Jurkat, Clone E6-1 (cell line): ENCODE data around the gene MCRS1.

Experiments used
- DNase-seq: peaks from one replicate; pipeline ENCODE4 v3.0.0-alpha.2; 2011; ENCODE audit warnings: low read depth, low spot score
- H3K4me3 ChIP-seq: 2 replicates; pipeline ENCODE4 v1.5.1; 2011; ENCODE audit warnings: mild to moderate bottlenecking, low read length, control low read depth, moderate library complexity

The MCRS1 gene

DNA sequence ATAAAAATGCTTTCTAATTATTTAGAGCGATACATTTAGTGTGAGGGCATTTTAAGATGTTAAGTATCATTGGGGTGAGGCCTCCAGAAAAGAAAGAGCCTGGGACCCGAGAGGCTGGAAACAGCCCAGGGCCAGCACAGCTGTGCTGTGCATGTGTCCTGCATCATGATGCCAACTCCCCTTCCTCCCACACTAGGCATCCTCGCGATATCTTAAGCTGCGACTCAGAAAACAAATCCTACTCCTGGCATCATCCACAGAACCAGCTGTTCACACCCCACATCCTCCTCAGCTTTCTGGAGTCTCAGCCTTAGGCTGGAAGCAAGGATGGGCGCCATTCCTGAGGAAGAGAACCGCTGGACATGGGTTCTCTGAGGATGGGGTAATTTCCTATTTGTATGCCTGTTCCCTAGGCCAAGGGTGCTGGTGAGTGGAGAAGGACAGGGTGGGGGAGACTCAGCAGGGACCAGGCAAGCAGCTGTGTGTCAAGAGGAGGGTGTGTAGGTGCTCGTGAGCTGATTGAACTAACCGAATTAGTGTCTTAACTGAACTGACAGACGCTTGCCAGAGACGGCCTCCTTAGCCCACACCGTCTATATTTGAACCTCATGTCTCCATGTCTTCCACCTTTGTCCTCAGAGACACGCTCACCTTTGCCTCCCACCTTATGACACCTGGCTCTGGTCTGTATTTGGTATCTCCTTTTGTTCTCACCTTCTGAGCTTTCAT lies 15.6 kb upstream of the MCRS1 start:
- no peak for DNase-seq
- H3K4me3 ChIP-seq, result no peak overlapping the region

DNA sequence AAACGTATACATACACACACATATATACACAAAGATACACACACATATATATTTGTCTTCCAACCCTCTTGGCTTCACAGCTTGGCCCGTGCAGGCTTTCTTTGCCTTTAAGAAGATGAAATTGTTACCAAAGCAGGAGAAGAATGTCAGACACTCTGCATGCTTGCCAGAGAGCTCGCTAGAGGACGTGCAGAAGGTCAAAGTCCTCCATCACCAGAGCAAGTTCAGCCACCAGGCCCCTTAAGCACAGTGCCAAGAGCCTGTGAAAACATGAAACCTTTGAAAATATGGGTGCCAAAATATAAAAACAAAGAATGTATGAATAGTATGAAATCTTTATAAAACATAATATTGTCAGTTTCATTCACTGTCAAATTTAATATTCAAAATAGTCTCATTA lies 14.9 kb upstream of the MCRS1 start:
- H3K4me3 ChIP-seq, result no peak overlapping the region
- no peak for DNase-seq

DNA sequence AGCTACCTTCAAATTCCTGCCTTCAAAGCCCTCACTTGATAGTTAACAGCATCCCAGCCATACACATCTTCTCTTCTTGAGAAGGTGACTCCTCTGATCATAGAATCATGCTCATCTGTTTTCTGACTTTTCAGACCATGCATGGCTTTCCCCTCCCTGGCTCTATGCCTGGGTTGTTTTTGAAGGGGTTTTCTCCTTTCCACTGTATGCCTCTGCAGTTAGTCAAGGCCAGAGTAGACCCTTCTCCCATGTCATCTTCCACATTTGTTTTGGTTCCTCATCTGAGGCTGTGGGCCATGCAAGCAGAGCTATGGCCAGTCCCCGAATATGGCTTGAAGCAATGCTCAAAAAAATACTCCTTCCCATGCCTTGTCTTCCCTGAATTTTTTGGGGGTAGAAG lies 14.3 kb upstream of the MCRS1 start:
- no peak for DNase-seq
- no peak overlapping the region for H3K4me3 ChIP-seq

DNA sequence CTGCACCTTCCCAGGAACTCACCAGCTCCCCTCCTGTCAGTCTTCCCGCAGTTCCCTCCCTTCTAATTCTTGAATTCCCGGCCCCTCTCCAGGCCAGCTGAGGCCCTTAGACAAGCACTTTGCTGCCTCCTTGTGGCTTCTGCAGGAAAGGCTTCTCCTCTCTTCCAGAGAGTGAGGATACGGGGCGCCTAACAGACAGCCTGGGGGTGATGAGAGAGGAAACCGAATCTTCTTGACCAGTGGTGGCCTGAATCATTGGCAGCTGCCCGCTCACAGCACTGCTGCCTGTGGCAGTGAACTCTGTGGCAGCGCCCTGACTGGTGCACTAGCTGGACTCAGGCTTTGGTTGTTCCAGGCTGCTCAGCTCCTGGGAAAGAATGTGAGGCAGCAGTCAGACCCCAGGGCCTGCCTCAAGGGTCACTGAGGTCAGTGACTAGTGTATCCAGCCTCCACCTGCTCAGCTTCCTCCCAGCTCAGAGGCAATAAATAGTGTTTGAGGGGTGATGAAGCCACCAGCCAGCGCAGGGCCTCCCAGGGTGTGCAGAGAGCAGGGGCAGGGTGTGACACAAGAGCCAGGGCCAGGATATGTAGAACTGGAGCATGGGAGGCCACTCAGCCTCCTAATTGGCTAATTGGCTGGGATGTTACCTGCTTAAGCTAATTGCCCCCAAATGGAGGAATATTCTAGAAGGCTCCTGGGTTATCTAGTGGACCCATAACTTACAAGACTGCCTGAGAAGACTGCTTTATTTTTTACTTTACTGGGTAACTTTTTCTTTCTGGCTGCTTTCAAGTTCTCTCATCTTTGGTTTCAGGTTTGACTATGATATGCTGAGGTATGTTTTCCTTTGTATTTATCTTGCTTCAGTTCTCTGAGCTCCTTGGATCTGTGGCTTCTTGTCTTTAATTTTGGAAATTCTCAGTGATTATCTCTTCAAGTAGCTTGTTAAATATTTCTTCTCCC lies 12.9 kb upstream of the MCRS1 start:
- no peak for DNase-seq
- H3K4me3 ChIP-seq, result no peak overlapping the region

DNA sequence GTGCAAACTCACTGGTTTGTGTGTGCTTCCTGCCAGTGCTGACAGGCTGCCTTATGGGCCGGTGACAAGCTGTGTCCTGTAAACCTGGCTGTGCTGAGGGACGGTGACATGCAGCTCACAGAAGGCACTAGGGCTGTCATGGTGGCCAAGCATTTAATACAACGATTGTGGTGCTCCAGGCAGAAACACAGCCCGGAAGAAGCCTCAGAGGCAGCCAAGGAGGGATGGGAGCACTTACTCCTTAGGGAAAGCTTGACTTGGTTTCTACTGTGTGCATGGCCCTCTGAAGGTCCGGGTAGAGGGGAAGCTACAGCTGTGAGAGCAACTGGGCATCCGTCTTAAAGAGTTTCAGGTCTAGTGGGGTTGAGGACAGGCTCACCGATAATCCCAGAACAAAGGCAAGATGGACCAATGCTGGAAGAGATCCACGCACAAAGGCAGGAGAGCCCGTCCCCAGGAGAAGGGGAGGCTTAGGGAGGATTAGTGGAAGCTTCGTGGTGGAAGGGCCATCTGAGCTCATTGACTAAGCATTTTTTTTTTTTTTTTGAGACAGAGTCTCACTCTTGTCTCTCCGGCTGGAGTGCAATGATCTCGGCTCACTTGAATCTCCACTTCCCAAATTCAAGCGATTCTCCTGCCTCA lies 10.7 kb upstream of the MCRS1 start:
- no peak overlapping the region for H3K4me3 ChIP-seq
- DNase-seq, result no peak

DNA sequence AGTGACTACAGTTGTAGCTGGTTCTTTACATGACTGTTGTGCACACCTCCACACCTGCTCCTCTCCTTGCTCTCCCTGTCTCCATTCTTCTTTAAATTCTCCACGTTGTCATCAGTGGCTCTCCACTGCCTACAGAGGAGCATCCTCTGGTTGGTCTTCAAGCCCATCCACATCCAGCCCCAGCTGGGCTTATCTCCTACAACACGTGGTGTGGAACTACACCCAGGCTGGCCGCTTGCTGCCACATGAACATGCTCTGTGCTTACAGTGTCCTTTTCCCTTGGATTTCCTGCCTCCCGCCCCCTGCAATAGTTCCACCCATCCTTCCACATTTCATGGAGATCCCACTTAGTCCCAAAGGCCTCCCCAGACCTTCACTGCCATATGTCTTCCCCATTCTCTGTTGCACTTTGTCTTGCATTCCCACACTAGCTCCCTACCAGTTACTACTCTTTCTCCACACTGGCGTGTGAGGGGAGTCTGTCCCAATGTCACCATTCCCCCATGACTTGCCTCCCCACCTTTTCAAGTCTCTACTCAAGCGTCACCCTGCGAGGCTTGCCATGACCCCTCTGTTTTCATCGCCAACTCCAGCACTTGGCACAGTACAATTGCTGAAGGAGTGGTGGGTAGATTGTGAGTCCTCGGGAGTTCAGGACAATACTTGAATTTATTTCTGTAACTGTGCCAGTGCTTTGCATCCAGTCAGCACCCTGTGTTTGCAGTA lies 9.8 kb upstream of the MCRS1 start:
- DNase-seq, result no peak
- H3K4me3 ChIP-seq, result no peak overlapping the region

DNA sequence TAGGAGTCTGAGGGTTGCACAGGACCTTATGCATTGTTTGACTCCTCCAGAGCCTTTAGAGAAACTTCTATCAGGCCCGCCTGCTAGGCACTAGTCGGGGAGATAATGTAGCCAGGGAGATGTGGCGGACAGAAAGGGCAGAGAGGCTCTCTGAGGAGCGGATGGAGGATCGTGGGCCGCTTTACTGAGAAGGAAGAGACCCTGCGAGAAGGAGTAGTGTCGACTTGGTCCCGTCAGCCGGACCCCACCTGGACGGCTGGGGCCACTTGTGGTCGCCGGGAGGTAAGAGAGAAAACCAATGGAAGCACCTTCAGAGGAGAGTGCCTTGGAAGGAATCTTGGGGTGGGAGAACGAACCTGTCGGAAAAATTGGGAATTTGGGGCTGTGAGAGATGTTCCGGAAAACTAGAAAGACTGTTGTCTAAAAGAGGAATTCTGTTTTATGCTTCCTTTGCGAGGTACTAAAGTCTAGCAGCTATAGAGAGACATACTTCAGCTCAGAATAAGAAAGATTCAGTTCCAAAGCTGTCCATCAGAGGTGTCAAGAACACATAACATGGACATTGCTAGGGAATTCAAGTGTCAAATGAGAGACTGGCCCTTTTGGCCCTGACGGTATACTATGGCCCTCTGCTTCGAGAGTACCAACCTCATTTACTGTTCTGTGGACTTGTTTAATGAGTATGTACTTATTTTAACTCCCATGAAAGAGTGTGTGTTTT lies 660 bp upstream of the MCRS1 start:
- peak overlapping the region; percentile 62 for H3K4me3 ChIP-seq
- no peak for DNase-seq

DNA sequence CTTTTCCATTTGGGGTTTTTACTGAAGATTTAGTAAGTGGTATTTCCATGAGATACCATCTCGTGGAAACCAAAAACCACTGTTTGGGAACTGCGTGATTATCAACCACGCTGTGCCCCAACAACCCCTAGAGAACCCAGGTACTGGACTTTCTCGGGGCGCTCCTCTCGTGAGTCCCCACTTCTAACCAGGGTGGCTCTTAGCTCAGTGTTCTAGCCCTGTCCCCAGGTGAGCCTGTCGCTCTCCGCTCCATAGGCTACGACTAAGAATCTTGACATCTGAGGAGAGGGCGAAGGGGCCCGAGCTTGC lies 686 bp downstream of the MCRS1 start:
- peak overlapping the region; percentile 62 for H3K4me3 ChIP-seq
- no peak for DNase-seq

DNA sequence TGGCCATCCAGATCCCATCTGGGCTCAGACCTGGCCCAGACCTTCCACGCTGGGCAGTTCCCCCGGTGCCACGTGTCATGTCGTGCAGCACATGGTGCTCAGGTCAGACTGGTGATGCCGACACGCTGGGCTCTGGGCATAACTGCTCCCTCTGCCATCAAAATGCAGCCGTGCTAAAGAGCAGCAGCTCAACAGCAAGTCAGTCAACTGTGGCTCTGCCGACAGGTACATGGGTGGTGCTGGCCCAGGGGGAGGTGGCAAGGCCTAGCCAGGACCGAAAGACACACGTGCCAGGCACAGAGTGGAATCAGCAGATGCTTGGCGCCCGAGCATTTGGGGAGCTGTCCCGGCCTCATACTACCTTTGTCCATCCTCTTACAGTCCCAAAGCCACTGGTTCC lies 1.6 kb downstream of the MCRS1 start:
- H3K4me3 ChIP-seq, result no peak overlapping the region
- no peak for DNase-seq

DNA sequence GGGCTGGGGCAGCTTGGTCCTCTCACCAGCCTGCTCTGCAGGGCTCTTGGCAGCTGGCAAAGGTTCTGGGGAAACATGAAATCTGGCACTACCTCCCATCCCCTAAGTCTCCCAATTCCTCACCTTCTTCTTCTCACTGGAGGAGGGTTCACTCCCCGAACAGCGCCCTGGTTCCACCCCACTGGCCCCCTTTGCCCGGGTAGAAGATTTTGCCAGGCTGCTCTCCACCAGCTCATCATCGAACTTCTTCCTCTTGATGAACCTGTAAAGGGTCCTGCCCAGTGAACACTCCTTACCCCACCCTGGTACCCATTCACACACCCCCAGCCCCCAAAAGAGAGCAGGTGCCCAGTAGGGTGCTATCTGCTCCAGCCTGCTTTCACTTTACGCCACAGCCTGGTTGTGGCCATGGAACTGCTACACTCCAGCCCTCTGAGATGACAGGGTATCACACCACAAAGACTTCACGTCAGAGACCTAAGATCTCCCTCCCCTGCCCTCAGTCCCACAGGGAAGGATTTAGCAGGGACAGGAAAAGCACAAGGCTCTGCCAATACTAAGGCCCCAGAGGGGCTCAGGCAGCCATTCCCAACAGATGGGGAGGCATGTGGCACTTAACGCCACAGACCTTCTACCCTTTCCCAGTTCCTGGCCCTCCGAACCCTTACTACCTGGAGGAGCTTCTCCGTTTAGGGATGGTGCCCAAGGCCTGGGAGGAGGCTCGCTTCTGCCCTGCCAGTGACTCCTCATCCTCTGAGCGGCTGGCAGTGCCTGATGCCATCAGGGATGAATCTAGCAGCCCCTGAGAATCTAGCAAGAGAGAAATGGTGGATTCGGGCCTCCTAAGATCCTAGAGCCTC lies 2.3 kb downstream of the MCRS1 start:
- no peak overlapping the region for H3K4me3 ChIP-seq
- no peak for DNase-seq

DNA sequence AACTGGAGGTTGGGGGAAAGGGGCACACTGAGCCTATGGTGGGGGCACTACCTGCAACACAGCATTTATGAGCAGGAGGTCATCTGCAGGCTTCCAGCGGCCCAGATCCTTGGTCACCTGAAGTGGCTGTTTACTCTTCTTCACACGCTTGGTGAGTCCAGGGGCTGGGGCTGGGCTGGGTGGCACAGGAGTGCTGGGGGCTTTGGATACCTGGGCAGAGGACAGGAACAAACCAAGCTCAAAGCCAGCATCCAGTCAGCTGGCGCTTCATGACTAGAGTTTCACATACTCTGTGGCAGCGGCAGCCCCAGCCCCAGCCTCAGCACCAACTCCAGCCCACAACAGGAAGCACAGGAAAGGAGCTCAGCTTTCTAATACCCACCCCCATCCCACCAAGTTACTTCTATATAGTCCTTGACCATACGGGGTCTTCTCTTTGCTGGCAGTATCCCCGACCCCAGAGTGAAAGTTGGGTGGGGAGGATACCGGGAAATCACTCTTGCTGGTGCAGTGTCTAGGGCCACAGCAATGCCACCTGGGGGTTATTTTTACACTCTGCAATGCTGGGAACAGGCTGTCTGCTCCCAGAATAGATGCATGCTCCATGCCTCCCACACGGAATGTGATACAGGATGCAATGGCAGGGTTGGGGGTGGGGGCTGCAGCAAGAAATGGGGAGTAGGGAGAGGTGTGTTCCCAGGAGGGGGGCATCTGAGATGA lies 3.1 kb downstream of the MCRS1 start:
- no peak overlapping the region for H3K4me3 ChIP-seq
- DNase-seq, result peak; percentile 32

DNA sequence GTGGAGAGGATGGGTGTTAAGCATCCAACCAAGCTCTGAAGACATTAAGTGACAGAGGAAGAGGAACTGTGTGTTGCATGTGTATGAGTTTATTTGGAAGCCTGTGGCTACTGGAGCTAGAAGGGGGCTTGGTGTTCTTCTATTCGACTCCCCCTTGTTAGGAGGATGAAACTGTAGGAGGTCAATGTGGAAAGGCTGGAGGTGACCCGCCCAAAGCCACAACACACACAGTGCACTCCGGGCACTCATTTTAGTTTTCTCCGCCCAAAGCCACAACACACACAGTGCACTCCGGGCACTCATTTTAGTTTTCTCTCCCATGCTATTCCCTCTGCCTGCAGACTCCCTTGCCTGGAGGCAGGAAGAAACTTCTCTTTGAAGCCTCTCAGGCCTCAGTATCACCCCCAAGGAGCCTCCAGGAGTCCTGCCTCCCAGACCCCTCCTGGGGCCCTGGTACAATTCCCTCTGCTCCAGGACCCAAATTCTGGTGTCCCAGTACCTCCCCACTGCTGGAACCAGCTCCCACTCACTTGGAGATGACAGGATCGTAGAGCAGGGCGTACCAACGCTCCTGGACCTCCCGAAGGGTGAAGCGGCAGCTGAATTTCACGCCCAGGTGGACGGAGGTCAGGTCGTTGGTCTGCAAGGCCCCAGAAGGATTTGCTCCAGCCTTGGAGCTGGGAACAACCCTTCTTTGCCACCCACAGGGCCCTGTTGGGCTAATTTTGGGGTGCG lies 3.8 kb downstream of the MCRS1 start:
- DNase-seq, result no peak
- no peak overlapping the region for H3K4me3 ChIP-seq

DNA sequence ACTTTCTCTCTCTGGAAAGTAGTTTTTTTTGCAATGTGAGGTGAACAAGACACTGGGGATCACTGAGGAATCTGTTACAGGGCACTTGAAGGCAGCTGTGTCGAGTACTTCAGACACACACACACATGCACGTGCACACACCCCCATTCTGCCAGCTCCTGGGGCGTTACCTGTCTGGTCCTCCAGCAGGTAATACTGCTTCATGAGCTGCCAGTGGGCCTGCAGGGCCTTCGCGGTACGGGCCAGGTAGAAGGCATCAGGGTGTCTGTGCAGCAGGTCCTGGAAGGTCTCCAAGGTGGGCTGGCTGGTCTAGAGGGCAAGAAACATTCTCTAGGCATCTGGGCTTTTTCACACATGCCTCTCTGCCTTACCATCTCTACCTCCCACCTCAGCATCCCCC lies 5.1 kb downstream of the MCRS1 start:
- no peak for DNase-seq
- H3K4me3 ChIP-seq, result no peak overlapping the region

DNA sequence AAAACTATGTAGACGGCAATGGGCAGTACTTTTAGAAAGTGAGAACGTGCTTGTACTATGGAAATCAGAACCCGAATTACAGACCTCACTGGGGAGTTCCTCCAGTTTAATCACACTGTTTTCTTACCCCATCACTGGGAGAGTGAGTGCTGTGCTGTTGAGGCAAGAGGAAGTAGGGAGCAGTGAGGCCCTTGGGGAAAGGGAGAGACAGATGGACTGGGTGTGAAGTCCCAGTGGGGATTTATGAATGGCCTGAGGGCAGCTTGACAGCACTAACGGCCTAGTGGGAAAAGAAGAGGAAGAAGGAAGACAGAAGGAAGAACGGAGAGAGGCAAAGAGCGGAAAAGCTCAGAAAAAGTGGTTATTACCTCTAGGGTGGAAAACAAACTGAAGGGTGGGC lies 5.7 kb downstream of the MCRS1 start:
- no peak overlapping the region for H3K4me3 ChIP-seq
- no peak for DNase-seq

DNA sequence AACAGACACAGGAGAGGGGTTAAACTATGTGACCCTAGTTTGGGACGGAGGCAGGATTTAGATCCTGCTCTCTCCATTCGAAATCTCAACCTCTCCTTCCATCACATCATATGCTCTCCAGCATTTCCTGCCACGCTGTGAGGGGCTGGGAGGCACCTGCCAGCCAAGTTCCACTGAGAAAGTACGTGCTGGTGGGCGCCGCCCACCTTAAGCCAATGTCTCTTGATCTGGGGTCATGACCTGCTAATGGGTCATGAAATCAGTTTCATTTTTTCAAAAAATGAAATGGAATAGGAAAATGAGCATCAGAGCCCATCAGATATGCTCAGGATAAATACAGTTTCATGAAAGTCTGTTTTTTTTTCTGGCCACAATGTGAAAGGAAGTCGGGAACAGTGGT lies 7.2 kb downstream of the MCRS1 start:
- no peak overlapping the region for H3K4me3 ChIP-seq
- DNase-seq, result no peak

DNA sequence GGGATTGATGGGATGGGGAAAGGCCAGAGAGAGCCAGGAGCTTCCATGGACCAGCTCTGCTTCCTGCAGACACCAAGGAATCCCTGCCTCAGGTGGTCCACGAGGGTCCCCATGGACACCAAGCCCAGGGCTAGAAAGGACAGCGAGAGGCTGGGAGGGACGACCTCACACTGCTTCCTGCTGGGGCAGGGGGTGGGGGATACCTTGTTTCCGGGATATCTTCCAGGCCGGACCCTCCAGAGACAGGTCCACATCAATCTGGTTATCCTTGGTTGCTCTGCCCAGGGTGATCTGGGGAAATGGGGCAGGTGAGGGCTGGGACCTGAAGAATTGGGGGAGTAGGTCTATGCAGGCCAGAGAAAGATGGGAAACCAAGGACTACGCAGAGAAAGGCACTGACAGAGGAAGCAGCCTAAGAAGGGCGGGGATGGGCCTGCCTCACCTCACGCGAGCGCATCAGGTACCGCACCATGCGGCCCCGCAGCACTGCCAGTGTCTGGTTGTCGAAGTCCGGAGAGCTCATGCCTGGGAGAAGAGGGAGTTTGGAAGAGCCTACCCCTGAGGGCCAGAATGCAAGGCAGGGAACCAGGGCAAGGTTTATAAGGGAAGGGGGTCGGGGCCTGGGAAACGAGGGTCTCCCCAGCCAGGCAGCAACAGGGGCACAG lies 8.8 kb downstream of the MCRS1 start:
- H3K4me3 ChIP-seq, result no peak overlapping the region
- no peak for DNase-seq
